T follicular helper cell (primary cell): Measurements from ENCODE around the gene ERGIC1.
A peak's percentile ranks its signal among the peaks of the same experiment; 100 is the strongest.

Source experiments
- DNase-seq: peaks from one replicate; pipeline ENCODE4 v3.0.0-alpha.2; 2020; ENCODE audit warnings: low read depth

Gene ERGIC1

GRCh38 chr5:172981931-172982330 lies 147.9 kb downstream of the ERGIC1 start:
- DNase-seq, result no peak

- DNase-seq, result peak; percentile 91
Measured at GRCh38 chr5:172983542-172984243, 149.6 kb downstream of the ERGIC1 start, which contains the start of gene ATP6V0E1. TSS of gene ATP6V0E1 (plus strand) at chr5:172983771. CDS start at chr5:172983861, 90 bp downstream.

- peak; percentile 75 for DNase-seq
Measured at GRCh38 chr5:172984244-172984953, 150.3 kb downstream of the ERGIC1 start.

- DNase-seq, result no peak
Measured at GRCh38 chr5:172985596-172985995, 151.5 kb downstream of the ERGIC1 start.

GRCh38 chr5:172988276-172988675 lies 154.2 kb downstream of the ERGIC1 start:
- DNase-seq, result no peak

- no peak for DNase-seq
Measured at GRCh38 chr5:172990776-172991175, 156.7 kb downstream of the ERGIC1 start.

GRCh38 chr5:172994405-172994804 lies 160.4 kb downstream of the ERGIC1 start:
- no peak for DNase-seq

- DNase-seq, result no peak
Measured at GRCh38 chr5:172999372-172999973, 165.4 kb downstream of the ERGIC1 start.

- DNase-seq, result no peak
Measured at GRCh38 chr5:172999974-173000373, 165.9 kb downstream of the ERGIC1 start.

- no peak for DNase-seq
Measured at GRCh38 chr5:173001229-173001841, 167.3 kb downstream of the ERGIC1 start.
